Measurements from ENCODE around the gene MICAL3. TPM values are rescaled to one million over a fixed set of nuclear protein-coding genes. Genes with fewer than 3 reads are reported as not detected.

The MICAL3 gene
- total RNA-seq, 1 experiment from 2014 or later, result 23.7 TPM

DNA sequence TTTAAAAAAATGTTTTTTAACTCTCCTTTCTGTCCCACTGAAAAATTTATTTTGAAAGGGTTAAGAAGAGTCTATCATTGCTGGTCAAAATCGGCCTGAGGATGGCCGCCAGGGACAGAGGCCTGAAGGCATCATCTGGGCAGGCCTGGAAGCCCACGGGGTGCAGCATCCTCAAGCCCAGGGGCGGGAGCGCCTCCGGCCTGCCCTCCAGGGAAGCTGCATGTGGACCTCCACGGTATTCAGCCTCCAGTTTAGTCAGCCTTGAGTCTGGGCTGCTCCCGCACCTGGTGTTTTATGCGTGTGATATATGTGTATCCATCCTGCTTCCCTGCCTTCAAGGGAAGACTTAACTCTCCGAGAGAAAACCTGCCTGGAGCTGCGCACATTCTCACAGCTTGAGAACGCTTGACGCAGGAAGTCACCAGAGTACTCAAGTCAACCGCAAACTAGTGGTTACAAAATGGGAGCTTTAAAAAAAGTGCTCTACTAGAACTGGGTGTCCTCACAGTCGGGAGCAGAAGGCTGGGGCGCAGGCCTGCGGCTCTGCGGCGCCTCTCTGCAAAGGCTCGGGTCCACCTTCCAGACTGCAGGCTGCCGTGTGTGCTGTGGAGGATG lies 236.5 kb downstream of the MICAL3 start:
- BruUV-seq (replicated peaks), result no TSS peak
- CTCF ChIA-PET, result no interaction called here
- intact Hi-C loops (cut with micrococcal nuclease), result no loop called here

DNA sequence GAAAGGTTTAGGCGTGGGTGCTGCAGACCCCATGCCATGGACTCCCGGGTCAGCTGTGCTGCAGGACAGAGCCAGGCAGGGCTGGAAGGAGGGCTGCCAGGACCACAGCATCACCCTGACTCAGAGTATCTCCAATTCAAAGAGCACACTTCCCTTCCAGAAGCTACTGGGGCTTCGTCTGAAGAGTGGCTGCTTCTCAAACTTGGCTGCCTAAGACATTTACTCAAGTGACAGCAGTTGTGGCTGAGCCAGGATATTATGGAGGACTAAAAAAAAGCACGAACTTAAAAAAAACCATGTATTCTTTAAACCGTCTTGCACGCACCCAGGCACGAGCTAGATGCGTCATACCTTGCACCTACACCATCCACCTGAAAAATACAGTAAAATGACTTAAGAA lies 237.1 kb downstream of the MICAL3 start:
- no peaks in the 10 kb centered on the region for H3F3A ChIP-seq (ENCODE audit: low read length, unreplicated experiment)
- POLR2A ChIA-PET (ENCODE audit: unreplicated experiment), result no interaction called here
- no peak overlapping the region for H3K4me2 ChIP-seq (ENCODE audit: low read length)
- no peaks in the 10 kb centered on the region for H3K36me3 ChIP-seq (ENCODE audit: low read depth, low read length)
- no peak overlapping the region for H3K9ac ChIP-seq (ENCODE audit: low read length)
- TF ChIP-seq EZH2 (IDR thresholded peaks at IDR 0.05; ENCODE audit: low read length, unreplicated experiment) (no peak), EZH2phosphoT487 (IDR thresholded peaks at IDR 0.05; ENCODE audit: borderline replicate concordance, low read length) (no peak)
- TF ChIP-seq, protein P1, sequence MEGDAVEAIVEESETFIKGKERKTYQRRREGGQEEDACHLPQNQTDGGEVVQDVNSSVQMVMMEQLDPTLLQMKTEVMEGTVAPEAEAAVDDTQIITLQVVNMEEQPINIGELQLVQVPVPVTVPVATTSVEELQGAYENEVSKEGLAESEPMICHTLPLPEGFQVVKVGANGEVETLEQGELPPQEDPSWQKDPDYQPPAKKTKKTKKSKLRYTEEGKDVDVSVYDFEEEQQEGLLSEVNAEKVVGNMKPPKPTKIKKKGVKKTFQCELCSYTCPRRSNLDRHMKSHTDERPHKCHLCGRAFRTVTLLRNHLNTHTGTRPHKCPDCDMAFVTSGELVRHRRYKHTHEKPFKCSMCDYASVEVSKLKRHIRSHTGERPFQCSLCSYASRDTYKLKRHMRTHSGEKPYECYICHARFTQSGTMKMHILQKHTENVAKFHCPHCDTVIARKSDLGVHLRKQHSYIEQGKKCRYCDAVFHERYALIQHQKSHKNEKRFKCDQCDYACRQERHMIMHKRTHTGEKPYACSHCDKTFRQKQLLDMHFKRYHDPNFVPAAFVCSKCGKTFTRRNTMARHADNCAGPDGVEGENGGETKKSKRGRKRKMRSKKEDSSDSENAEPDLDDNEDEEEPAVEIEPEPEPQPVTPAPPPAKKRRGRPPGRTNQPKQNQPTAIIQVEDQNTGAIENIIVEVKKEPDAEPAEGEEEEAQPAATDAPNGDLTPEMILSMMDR (conservative IDR thresholded peaks at IDR 0.05; ENCODE audit: low read depth, low read length), result no peak
- H3K9me3 ChIP-seq (ENCODE audit: low read length), result no peaks in the 10 kb centered on the region
- no peaks in the 10 kb centered on the region for H3K27me3 ChIP-seq (ENCODE audit: low read length)
- no peak overlapping the region for H2AFZ ChIP-seq (ENCODE audit: low read length)
- BruUV-seq (replicated peaks), result no TSS peak
- no peaks in the 10 kb centered on the region for H3K9me2 ChIP-seq (replicated peaks; ENCODE audit: low read length)
- DNase-seq (no peak), ATAC-seq (no peak)
- no peaks in the 10 kb centered on the region for H3K79me2 ChIP-seq (ENCODE audit: low read length)
- CTCF ChIA-PET, result interaction anchor here (1.0 kb wide), 1 partner anchor 228 kb away, joined by 3 read pairs; no protein-coding TSS in a partner anchor
- intact Hi-C loops (cut with micrococcal nuclease), result no loop called here
- H3K27ac ChIP-seq (ENCODE audit: low read length), result no peak overlapping the region
- H3K4me1 ChIP-seq (ENCODE audit: insufficient read depth, low read length), result no peaks in the 10 kb centered on the region
- no peak overlapping the region for H3K4me3 ChIP-seq (ENCODE audit: low read length)
- no peaks in the 10 kb centered on the region for H4K20me1 ChIP-seq (ENCODE audit: low read length)

More for the DNA sequence above, 236.5 kb downstream of the MICAL3 start:
- no peak for DNase-seq
- POLR2A ChIA-PET (ENCODE audit: unreplicated experiment), result no interaction called here
- H3K9me2 ChIP-seq (replicated peaks; ENCODE audit: low read length), result no peaks in the 10 kb centered on the region
- no peaks in the 10 kb centered on the region for H3K36me3 ChIP-seq (ENCODE audit: low read depth, low read length)
- no peak overlapping the region for H3K4me2 ChIP-seq (ENCODE audit: low read length)
- H3K79me2 ChIP-seq (ENCODE audit: low read length), result no peaks in the 10 kb centered on the region
- H3K9ac ChIP-seq (ENCODE audit: low read length), result no peak overlapping the region
- no peaks in the 10 kb centered on the region for H3K4me1 ChIP-seq (ENCODE audit: insufficient read depth, low read length)
- no peaks in the 10 kb centered on the region for H3K27me3 ChIP-seq (ENCODE audit: low read length)
- no peak for TF ChIP-seq EZH2 (IDR thresholded peaks at IDR 0.05; ENCODE audit: low read length, unreplicated experiment)
- TF ChIP-seq EZH2phosphoT487 (IDR thresholded peaks at IDR 0.05; ENCODE audit: borderline replicate concordance, low read length), result no peak
- TF ChIP-seq, protein P1 (conservative IDR thresholded peaks at IDR 0.05; ENCODE audit: low read depth, low read length), result no peak
- H4K20me1 ChIP-seq (ENCODE audit: low read length), result no peaks in the 10 kb centered on the region
- H3K27ac ChIP-seq (ENCODE audit: low read length), result no peak overlapping the region
- no peaks in the 10 kb centered on the region for H3F3A ChIP-seq (ENCODE audit: low read length, unreplicated experiment)
- H3K4me3 ChIP-seq (ENCODE audit: low read length), result no peak overlapping the region
- no peak overlapping the region for H2AFZ ChIP-seq (ENCODE audit: low read length)
- no peak for ATAC-seq
- no peaks in the 10 kb centered on the region for H3K9me3 ChIP-seq (ENCODE audit: low read length)

DNA sequence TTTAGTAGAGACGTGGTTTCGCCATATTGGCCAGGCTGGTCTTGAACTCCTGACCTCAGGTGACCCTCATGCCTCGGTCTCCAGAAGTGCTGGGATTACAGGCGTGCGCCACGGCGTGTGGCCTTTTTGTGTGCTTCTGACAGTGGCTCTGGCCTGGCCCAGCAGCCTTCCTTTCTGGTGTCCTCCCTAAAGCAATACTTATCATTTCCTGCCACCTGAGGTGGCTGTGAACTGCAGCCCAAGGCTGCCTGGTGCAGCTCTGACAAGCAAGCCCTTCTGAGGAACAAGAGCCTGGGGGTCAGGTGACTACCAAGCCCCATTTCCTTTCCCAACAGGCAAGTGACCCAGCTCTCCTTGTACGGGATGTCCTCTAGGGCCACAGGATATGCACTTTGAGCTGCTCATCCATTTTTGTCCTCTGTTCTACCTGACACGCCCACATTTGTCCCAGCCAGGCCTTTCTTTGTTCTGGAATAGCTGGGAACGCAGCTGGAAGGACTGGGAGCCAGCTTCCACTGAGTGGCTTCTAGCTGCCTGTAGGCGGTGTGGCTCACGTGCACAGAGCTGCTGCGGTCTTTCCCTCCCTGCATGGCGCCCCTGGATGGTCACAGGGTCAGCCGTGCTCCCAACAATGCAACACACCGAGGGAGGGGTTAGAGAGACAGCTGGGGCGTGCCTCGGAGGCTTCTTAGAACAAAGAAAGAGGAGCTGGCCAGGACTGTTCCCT lies 237.8 kb downstream of the MICAL3 start:
- Histone ChIP-seq H3K9me2 (replicated peaks; ENCODE audit: low read length) (no peaks in the 10 kb centered on the region), H3F3A (ENCODE audit: low read length, unreplicated experiment) (no peaks in the 10 kb centered on the region), H3K36me3 (ENCODE audit: low read depth, low read length) (no peaks in the 10 kb centered on the region), H3K27me3 (ENCODE audit: low read length) (no peaks in the 10 kb centered on the region), H3K79me2 (ENCODE audit: low read length) (no peaks in the 10 kb centered on the region), H3K9me3 (ENCODE audit: low read length) (no peaks in the 10 kb centered on the region), H2AFZ (ENCODE audit: low read length) (no peak overlapping the region), H3K27ac (ENCODE audit: low read length) (no peak overlapping the region), H3K4me2 (ENCODE audit: low read length) (no peak overlapping the region), H4K20me1 (ENCODE audit: low read length) (no peaks in the 10 kb centered on the region), H3K9ac (ENCODE audit: low read length) (no peak overlapping the region), H3K4me3 (ENCODE audit: low read length) (no peak overlapping the region), H3K4me1 (ENCODE audit: insufficient read depth, low read length) (peaks cover 6% of the 10 kb centered on the region)
- no TSS peak for BruUV-seq (replicated peaks)
- DNase-seq, result no peak
- POLR2A ChIA-PET (ENCODE audit: unreplicated experiment), result no interaction called here
- TF ChIP-seq EZH2phosphoT487 (IDR thresholded peaks at IDR 0.05; ENCODE audit: borderline replicate concordance, low read length), result no peak
- no peak for TF ChIP-seq EZH2 (IDR thresholded peaks at IDR 0.05; ENCODE audit: low read length, unreplicated experiment)
- TF ChIP-seq, protein P1 (conservative IDR thresholded peaks at IDR 0.05; ENCODE audit: low read depth, low read length), result no peak
- intact Hi-C loops (cut with micrococcal nuclease), result no loop called here
- CTCF ChIA-PET, result interaction anchor here (1.0 kb wide), 1 partner anchor 228 kb away, joined by 3 read pairs; no protein-coding TSS in a partner anchor
- ATAC-seq, result no peak
